HG03457 (cell line): ENCODE data around the gene CLASRP.

Experiments used
- ATAC-seq: cut with Tn5 transposase; IDR thresholded peaks from one replicate; pipeline ENCODE4 v1.9.1; 2021; ENCODE audit warnings: moderate number of reproducible peaks; ENCODE audit not compliant: unreplicated experiment

Gene CLASRP

DNA sequence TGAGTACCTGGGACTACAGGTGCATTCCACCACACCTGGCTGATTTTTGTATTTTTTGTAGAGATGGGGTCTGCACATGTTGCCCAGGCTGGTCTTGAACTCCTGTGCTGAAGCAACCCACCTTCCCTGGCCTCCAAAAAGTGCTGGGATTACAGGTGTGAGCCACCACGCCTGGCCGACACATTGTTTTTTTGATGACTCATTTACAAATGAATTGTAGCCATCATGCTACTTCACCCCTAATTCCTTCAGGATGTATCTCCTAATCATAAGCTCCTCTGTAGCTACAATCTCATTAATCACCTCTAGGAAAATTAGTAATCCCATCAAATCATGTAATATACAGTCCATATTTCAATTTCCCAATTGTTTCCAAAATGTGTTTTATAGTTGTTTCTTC is 19.7 kb upstream of the CLASRP start:
- ATAC-seq = no peak

- no peak for ATAC-seq
Measured at GRCh38 chr19:45020071-45020470, 18.8 kb upstream of the CLASRP start.

DNA sequence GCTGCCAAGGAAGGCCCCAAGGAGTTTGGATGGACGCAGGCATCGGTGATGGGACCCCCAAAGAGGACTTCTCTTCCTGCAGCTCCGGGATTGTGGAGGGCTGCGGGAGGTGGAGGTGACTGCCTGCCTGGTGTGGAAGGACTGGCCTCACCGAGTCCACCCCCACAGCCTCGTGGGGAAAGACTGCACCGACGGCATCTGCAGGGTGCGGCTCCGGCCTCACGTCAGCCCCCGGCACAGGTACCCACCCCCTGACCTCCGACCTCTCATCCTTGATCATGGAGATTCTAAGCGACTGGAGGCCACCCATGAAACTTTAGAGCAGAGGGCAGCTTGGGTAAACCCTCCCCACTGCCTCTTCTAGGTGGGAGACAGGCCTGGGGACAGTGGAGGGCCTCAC is 16.9 kb upstream of the CLASRP start:
- ATAC-seq = no peak

DNA sequence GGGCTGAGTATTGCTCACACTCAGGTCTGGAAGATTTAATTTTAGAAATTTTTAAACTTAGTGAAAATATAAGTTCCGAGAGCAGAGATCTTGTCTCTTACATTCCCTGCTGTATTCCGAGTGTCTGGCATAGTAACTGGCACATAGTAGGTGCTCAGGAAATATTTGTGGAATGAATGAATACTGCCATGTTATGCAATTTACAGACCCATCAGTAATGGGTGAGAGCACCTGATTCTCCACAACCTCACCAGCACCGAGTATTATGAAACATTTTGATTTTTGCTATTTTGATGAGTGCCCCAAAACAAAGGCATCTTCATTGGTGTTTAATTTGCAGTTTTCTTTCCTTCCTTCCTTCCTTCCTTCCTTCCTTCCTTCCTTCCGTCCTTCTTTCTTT is 15.8 kb upstream of the CLASRP start:
- no peak for ATAC-seq

DNA sequence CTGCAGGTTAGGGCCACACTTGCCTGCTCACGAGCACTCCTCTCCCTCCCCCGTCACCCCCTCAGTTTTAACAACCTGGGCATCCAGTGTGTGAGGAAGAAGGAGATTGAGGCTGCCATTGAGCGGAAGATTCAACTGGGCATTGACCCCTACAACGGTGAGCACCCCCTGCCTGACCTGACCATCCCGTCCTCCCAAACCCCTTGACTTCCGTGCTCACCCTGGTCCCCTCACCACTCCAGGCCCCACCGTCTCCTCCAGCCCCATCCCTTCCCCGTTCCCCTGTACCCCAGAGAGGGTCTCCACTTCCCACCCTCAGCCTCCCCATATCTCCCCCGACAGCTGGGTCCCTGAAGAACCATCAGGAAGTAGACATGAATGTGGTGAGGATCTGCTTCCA is 13.6 kb upstream of the CLASRP start:
- no peak for ATAC-seq

- ATAC-seq = no peak
Measured at GRCh38 chr19:45027371-45027770, 11.5 kb upstream of the CLASRP start.

DNA sequence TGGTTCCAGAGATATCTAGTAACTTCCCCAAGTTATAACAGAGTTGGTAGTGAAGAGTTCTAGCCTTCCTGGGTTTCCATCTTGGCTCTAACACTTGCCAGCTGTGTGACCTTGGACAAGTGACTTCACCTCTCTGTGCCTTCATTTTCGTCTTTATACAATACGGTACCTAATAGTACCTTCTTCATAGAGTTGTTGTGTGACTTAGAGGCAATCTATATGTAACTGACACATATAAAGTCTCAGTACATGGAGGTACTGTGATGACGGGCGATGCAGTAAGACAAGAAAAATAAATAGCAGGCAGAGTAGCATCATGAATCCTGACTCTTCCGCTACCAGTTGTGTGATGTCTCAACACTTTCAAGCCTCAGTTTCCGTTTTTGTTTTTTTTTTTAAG is 8.0 kb upstream of the CLASRP start:
- ATAC-seq = no peak

GRCh38 chr19:45032421-45032820 is 6.4 kb upstream of the CLASRP start:
- no peak for ATAC-seq

DNA sequence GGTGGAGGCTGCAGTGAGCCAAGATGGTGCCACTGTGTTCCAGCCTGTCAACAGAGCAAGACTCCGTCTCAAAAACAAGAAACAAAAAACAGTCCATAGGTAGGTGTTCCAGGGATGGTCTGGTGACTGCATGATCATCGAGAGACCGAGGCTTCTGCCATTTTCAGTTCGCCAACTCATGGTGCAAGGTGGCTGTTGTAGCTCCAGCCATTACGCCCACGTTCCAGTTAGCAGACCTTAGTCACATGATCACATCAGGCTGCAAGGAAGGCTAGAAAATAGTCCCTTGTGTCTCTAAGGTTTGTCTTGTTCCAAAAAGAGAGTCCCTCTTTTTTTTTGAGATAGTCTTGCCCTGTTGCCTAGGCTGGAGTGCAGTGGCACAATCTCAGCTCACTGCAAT is 3.1 kb upstream of the CLASRP start:
- ATAC-seq = no peak

- ATAC-seq = no peak
Measured at GRCh38 chr19:45037393-45038169, 1.3 kb upstream of the CLASRP start.

DNA sequence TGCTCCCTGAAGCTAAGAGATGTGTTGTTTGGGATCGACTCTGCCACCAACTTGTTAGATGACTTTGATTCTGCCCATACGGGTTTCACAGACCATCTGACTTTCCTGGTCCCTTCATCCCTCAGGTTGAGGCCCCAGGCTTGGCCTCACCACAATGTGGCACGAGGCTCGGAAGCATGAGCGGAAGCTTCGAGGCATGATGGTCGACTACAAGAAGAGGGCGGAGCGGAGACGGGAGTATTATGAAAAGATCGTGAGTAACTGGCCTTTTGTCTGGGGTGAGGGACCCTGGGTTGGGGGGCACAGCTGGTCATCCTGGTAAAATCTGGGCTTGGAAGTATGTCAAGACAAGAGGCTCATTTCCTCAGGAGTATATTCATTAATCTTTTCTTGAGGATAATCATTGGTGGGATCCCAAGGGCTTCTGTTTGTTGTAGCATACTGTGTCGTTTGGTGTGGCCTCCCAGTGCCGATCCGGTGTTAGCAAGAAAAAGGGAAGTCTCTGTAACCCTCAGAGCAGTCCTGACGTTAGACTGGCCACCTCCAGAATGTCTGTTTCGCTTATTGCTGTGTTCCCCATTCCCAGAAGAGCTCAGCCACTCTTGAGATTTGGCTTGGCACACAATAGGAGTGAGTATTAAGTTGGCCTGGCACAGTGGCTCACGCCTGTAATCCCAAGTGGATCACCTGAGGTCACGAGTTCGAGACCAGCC is 1.4 kb downstream of the CLASRP start:
- ATAC-seq = no peak

DNA sequence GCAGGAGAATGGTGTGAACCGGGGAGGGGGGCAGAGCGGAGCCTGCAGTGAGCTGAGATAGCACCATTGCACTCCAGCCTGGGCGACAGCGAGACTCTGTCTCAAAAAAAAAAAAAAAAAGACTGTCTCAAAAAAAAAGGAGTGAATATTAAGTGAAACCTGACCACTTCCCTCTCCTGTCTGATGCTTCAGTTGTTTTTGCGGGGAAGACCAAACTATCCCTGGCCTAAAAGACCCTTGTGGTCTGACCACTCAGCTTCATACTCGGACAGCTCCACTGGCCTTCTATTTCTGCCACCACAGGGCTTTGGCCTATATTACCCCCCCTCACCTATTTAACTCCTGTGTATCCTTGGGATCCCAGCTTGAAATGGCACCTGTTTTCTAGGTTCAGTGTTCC is 2.3 kb downstream of the CLASRP start:
- ATAC-seq = no peak

DNA sequence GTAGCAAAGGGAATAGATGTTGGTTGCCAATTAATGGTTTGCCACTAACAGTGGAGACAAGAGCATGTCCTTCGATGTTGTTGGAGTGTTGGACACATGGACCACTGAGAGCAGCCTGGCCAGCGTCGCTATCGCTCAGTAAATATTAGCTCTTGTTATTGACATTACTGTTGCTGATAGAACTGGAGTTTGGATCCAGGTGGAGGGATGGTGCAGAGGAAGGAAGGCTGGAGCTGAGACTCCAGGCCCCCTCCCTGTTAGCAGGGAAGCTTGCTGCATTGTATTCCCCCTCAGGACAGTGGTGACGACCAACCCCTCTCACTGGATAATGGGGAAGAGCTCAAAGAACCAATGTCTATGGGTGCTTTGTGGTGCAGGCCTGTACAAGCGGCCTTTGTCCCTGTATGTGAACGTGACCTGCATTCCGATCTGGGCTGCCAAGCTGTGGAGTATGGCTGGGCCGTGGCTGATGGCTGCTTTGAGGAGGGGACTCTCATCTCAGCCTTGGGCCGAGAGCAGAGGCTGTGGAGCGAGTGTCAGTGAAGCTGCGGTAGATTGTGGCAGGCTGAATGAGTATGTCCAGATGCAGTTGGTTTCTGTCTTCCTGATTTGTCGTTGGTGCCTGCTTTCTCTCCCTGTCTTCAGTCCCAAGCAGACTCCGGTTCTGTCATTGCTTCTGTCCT is 7.0 kb downstream of the CLASRP start:
- no peak for ATAC-seq

GRCh38 chr19:45046355-45046754 is 7.5 kb downstream of the CLASRP start:
- no peak for ATAC-seq

GRCh38 chr19:45047188-45047797 is 8.4 kb downstream of the CLASRP start:
- no peak for ATAC-seq

DNA sequence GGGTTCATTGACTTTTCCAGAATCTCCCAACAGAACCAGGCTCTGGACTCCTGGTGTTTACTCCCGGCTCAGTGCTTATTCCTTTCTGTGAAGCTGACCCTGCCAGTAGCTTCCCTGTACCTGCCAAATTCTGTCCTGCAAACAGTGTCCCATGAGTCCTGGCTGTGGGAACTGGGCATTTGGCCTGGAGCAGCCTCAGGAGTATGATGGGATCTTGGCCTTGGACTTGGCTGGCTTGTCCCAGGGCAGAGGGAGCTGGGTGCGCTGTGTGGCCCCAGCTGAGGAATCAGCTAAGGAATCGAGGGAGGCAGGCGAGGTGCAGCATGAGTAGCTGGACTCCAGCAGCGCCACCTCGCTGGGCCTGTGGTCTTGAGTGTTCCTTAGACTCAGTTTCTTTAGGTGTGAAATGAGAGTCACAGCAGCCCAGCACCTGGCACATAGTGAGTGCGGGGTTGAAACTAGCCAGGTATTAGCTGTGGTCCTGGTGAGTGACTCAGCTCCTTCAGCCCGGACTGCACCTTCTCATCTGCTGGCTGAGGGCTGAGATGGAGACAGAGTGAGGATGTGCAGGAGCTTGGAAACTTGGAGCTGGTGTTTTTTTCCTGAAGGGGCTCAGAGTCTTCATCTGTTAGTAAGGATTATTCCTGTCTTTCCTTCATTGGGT is 10.4 kb downstream of the CLASRP start:
- no peak for ATAC-seq

DNA sequence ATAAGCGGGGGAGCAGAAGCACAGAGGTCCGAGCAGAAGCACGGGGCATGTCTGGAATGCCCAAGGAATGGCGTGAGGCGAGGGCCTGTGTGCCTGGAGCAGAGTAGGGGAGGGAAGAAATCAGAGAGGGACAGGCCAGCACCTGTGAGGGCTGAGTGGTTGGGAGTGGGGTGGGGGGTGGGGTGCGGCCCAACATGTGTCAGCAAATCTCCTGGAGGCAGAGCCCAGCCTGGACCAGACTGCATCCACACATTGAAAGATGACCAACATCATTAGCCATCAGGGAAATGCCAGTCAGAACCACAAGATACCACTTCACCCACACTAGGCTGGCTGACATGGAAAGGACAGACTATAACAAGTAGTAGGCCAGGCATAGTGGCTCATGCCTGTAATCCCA is 11.2 kb downstream of the CLASRP start:
- no peak for ATAC-seq

- ATAC-seq = no peak
Measured at GRCh38 chr19:45051929-45052579, 13.2 kb downstream of the CLASRP start.

- no peak for ATAC-seq
Measured at GRCh38 chr19:45056831-45057230, 18.0 kb downstream of the CLASRP start.

DNA sequence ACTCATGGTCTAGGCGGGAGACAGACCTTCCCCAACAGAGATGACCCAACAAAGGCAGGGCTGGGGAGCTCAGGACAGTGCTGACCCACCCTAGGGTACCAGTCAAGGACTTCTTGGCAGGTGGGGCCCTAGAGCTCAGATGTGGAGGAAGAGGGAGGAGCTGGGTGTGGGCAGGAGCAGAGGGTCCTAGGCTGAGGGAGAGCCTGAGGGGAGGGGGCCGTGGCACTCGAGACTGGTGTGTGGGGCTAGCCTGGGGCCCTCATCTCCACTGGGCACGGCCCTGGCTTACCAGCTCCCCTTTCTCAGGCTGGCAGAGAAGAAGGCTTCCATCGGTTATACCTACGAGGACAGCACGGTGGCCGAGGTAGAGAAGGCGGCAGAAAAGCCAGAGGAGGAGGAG is 18.6 kb downstream of the CLASRP start:
- no peak for ATAC-seq
